Posterior cingulate gyrus (tissue), 11 donors: ENCODE measurements around the gene KNCN.

Experiments used
- DNase-seq, 10 donors: peaks; one replicate each; pipeline versions ENCODE4 v3.0.0 to v3.0.0-alpha.2; 2020 to 2021; ENCODE audit warnings: mixed read lengths in 3 of 10
- intact Hi-C: fragments of 100-400 bp; cut with DNase I; formaldehyde crosslinking; loops from one replicate; pipeline ENCODE4 v1.15.1; 2023

The KNCN gene

GRCh38 chr1:46512792-46513190, 38.7 kb downstream of the KNCN start:
- intact Hi-C loops: no loop called here
- peak in 1 of 10 donors; percentile 50 for DNase-seq

GRCh38 chr1:46512135-46512791, 39.2 kb downstream of the KNCN start:
- peak in 2 of 10 donors; percentile 37 to 63 for DNase-seq

GRCh38 chr1:46510998-46511365, 40.5 kb downstream of the KNCN start:
- DNase-seq: peak in 1 of 10 donors; percentile 73
- intact Hi-C loops: no loop called here

More at GRCh38 chr1:46512135-46512791, 39.2 kb downstream of the KNCN start:
- intact Hi-C loops: no loop called here

GRCh38 chr1:46510341-46510997, 41.0 kb downstream of the KNCN start:
- intact Hi-C loops: no loop called here
- DNase-seq: peak in 1 of 10 donors; percentile 61

- peak in 1 of 10 donors; percentile 27 for DNase-seq
- intact Hi-C loops: no loop called here
These were observed 42.7 kb downstream of the KNCN start for GRCh38 chr1:46508757-46509156.

- no peak for DNase-seq
- intact Hi-C loops: no loop called here
These were observed 44.8 kb downstream of the KNCN start for GRCh38 chr1:46506470-46507219.

GRCh38 chr1:46503421-46503820, 48.0 kb downstream of the KNCN start:
- no peak for DNase-seq
- intact Hi-C loops: no loop called here

- no peak for DNase-seq
- intact Hi-C loops: no loop called here
These were observed 49.9 kb downstream of the KNCN start for GRCh38 chr1:46501528-46501927.

GRCh38 chr1:46497665-46498064, 53.8 kb downstream of the KNCN start:
- intact Hi-C loops: no loop called here
- DNase-seq: peak in 2 of 10 donors; percentile 42 to 43

- no peak for DNase-seq
- intact Hi-C loops: no loop called here
These were observed 54.4 kb downstream of the KNCN start for GRCh38 chr1:46497020-46497419.

GRCh38 chr1:46496505-46496904, 54.9 kb downstream of the KNCN start:
- peak in 2 of 10 donors; percentile 13 to 63 for DNase-seq
- intact Hi-C loops: no loop called here

GRCh38 chr1:46495778-46496177, 55.7 kb downstream of the KNCN start:
- DNase-seq: peak in 1 of 10 donors; percentile 24
- intact Hi-C loops: no loop called here
